ENCODE measurements around the gene OR52B2. TPM values are rescaled to one million over a fixed set of nuclear protein-coding genes. Genes with fewer than 3 reads are reported as not detected.

Gene OR52B2
- total RNA-seq, 1 donor from 2014 or later = not detected

- Mint-ChIP-seq H3K4me3 (ENCODE audit: unreplicated experiment) (no peak overlapping the region), H3K9me3 (ENCODE audit: low read depth) (no peaks in the 10 kb centered on the region), H3K27me3 (ENCODE audit: low read depth) (peaks cover 11% of the 10 kb centered on the region), H3K4me1 (ENCODE audit: low read depth) (no peaks in the 10 kb centered on the region), H3K36me3 (ENCODE audit: low read depth) (no peaks in the 10 kb centered on the region), H3K27ac (ENCODE audit: unreplicated experiment) (no peak overlapping the region)
- no peak for TF ChIP-seq CTCF (IDR thresholded peaks at IDR 0.05)
- no peak for DNase-seq (ENCODE audit: low spot score)
Measured at GRCh38 chr11:6132431-6132830, 37.7 kb downstream of the OR52B2 start.

GRCh38 chr11:6129635-6130034 is 40.5 kb downstream of the OR52B2 start:
- no peaks in the 10 kb centered on the region for H3K36me3 Mint-ChIP-seq (ENCODE audit: low read depth)

GRCh38 chr11:6129011-6129410 is 41.1 kb downstream of the OR52B2 start:
- Mint-ChIP-seq H3K4me3 (ENCODE audit: unreplicated experiment) (no peak overlapping the region), H3K9me3 (ENCODE audit: low read depth) (no peaks in the 10 kb centered on the region), H3K27me3 (ENCODE audit: low read depth) (peaks cover 2% of the 10 kb centered on the region), H3K27ac (ENCODE audit: unreplicated experiment) (no peak overlapping the region), H3K4me1 (ENCODE audit: low read depth) (no peaks in the 10 kb centered on the region), H3K36me3 (ENCODE audit: low read depth) (no peaks in the 10 kb centered on the region)
- no peak for TF ChIP-seq CTCF (IDR thresholded peaks at IDR 0.05)
- DNase-seq (ENCODE audit: low spot score) = no peak

More at GRCh38 chr11:6129635-6130034, 40.5 kb downstream of the OR52B2 start:
- Mint-ChIP-seq H3K4me1 (ENCODE audit: low read depth) (no peaks in the 10 kb centered on the region), H3K27me3 (ENCODE audit: low read depth) (peaks cover 3% of the 10 kb centered on the region), H3K4me3 (ENCODE audit: unreplicated experiment) (no peak overlapping the region), H3K27ac (ENCODE audit: unreplicated experiment) (no peak overlapping the region), H3K9me3 (ENCODE audit: low read depth) (no peaks in the 10 kb centered on the region)
- DNase-seq (ENCODE audit: low spot score) = no peak
- TF ChIP-seq CTCF (IDR thresholded peaks at IDR 0.05) = no peak

- Mint-ChIP-seq H3K27ac (ENCODE audit: unreplicated experiment) (no peak overlapping the region), H3K4me3 (ENCODE audit: unreplicated experiment) (no peak overlapping the region), H3K36me3 (ENCODE audit: low read depth) (no peaks in the 10 kb centered on the region), H3K9me3 (ENCODE audit: low read depth) (no peaks in the 10 kb centered on the region), H3K4me1 (ENCODE audit: low read depth) (no peaks in the 10 kb centered on the region), H3K27me3 (ENCODE audit: low read depth) (peaks cover 2% of the 10 kb centered on the region)
- DNase-seq (ENCODE audit: low spot score) = no peak
- no peak for TF ChIP-seq CTCF (IDR thresholded peaks at IDR 0.05)
Measured at GRCh38 chr11:6127881-6128280, 42.2 kb downstream of the OR52B2 start.

- Mint-ChIP-seq H3K4me1 (ENCODE audit: low read depth) (no peaks in the 10 kb centered on the region), H3K36me3 (ENCODE audit: low read depth) (no peaks in the 10 kb centered on the region), H3K9me3 (ENCODE audit: low read depth) (peaks cover 3% of the 10 kb centered on the region), H3K27ac (ENCODE audit: unreplicated experiment) (no peak overlapping the region), H3K4me3 (ENCODE audit: unreplicated experiment) (no peak overlapping the region), H3K27me3 (ENCODE audit: low read depth) (peaks cover 2% of the 10 kb centered on the region)
- no peak for DNase-seq (ENCODE audit: low spot score)
- TF ChIP-seq CTCF (IDR thresholded peaks at IDR 0.05) = no peak
Measured at GRCh38 chr11:6124245-6124644, 45.9 kb downstream of the OR52B2 start.

Other genes with a start within 250 kb of the OR52B2 start
- gene OR56A3, start 228.1 kb downstream of the OR52B2 start, total RNA-seq = not detected in 3 replicates
- gene OR56A5, start 201.8 kb downstream of the OR52B2 start, total RNA-seq = not detected in 3 replicates
- gene OR52L1, start 183.3 kb downstream of the OR52B2 start, total RNA-seq = not detected in 3 replicates
- gene OR56A4, start 163.4 kb downstream of the OR52B2 start, total RNA-seq = not detected in 3 replicates
- gene OR56A1, start 139.6 kb downstream of the OR52B2 start, total RNA-seq = not detected in 3 replicates
- gene OR56B4, start 62.6 kb downstream of the OR52B2 start, total RNA-seq = not detected in 3 replicates
- not detected in 3 replicates for gene OR52W1, start 28.9 kb upstream of the OR52B2 start, total RNA-seq
- not detected in 3 replicates for gene C11orf42, start 35.2 kb upstream of the OR52B2 start, total RNA-seq
- 19.8 to 23.1 TPM (median 22.8 TPM) in 3 replicates for gene FHIP1B, start 64.3 kb upstream of the OR52B2 start, total RNA-seq
- gene CNGA4, start 68.8 kb upstream of the OR52B2 start, total RNA-seq = 0.17 to 0.22 TPM in 2 of 3 replicates, not detected in the other
- gene CCKBR, start 89.5 kb upstream of the OR52B2 start, total RNA-seq = not detected in 3 replicates
- 40.9 to 123 TPM (median 120 TPM) in 3 replicates for gene CAVIN3, start 150.2 kb upstream of the OR52B2 start, total RNA-seq
- gene SMPD1, start 220.1 kb upstream of the OR52B2 start, total RNA-seq = 81.1 to 102 TPM (median 99.4 TPM) in 3 replicates
- gene APBB1, start 248.8 kb upstream of the OR52B2 start, total RNA-seq = 34.5 to 42.5 TPM (median 36.4 TPM) in 3 replicates